HG03039 (cell line): ENCODE data around the gene NLK.

Source experiments
- ATAC-seq: cut with Tn5 transposase; IDR thresholded peaks from one replicate; pipeline ENCODE4 v1.9.1; 2021; ENCODE audit warnings: mild to moderate bottlenecking, moderate library complexity; ENCODE audit not compliant: unreplicated experiment

Gene NLK

GRCh38 chr17:28039251-28039650 is 3.2 kb upstream of the NLK start:
- ATAC-seq = no peak

- ATAC-seq = no peak
Measured at GRCh38 chr17:28040406-28040805, 2.1 kb upstream of the NLK start.

- peak; percentile 90 for ATAC-seq
Measured at GRCh38 chr17:28041068-28041843, 1.2 kb upstream of the NLK start.

- peak; percentile 3 for ATAC-seq
Measured at GRCh38 chr17:28041844-28042656, 427 bp upstream of the NLK start.

GRCh38 chr17:28042721-28043291 is 329 bp downstream of the NLK start:
- no peak for ATAC-seq

- ATAC-seq = no peak
Measured at GRCh38 chr17:28043296-28043695, 819 bp downstream of the NLK start.

GRCh38 chr17:28043741-28044140 is 1.3 kb downstream of the NLK start:
- no peak for ATAC-seq

GRCh38 chr17:28045304-28045703 is 2.8 kb downstream of the NLK start:
- no peak for ATAC-seq

GRCh38 chr17:28046034-28046825 is 3.8 kb downstream of the NLK start:
- no peak for ATAC-seq

GRCh38 chr17:28047806-28048205 is 5.3 kb downstream of the NLK start:
- no peak for ATAC-seq

GRCh38 chr17:28049071-28049470 is 6.6 kb downstream of the NLK start:
- ATAC-seq = no peak

GRCh38 chr17:28053044-28053670 is 10.7 kb downstream of the NLK start:
- ATAC-seq = no peak

GRCh38 chr17:28053725-28054124 is 11.2 kb downstream of the NLK start:
- ATAC-seq = no peak

- no peak for ATAC-seq
Measured at GRCh38 chr17:28055546-28056275, 13.2 kb downstream of the NLK start.

GRCh38 chr17:28056276-28056620 is 13.8 kb downstream of the NLK start:
- ATAC-seq = no peak

GRCh38 chr17:28057731-28058246 is 15.3 kb downstream of the NLK start:
- peak; percentile 73 for ATAC-seq

GRCh38 chr17:28059675-28060074 is 17.2 kb downstream of the NLK start:
- no peak for ATAC-seq

GRCh38 chr17:28065706-28066105 is 23.2 kb downstream of the NLK start:
- ATAC-seq = no peak

- no peak for ATAC-seq
Measured at GRCh38 chr17:28069061-28069460, 26.6 kb downstream of the NLK start.

- no peak for ATAC-seq
Measured at GRCh38 chr17:28071179-28071578, 28.7 kb downstream of the NLK start.
